ENCODE measurements around the gene UNC79.

UNC79 gene

DNA sequence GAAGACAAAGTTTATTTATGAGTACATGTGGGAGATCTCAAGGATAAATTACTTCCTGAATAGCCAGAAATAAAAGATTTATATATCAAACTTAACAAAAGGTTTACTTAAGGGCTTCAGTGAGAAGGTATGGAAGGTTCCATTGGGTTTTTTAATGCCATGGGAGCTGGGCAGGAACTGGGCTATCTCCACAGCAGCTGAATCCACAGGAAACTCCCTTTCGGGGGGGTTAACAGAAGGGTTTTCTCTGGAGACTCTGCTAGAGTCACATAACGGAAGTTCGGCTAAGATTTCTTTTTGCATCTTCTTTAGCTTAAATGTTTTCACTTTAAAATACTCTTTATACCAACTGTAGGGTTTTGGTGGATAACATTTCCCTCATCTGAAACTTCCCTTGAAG lies 113.5 kb downstream of the UNC79 start:
- Histone ChIP-seq H2BK120ac (ENCODE audit: low read depth, low read length) (no peak overlapping the region), H3K4me1 (ENCODE audit: control insufficient read depth, insufficient read depth, low read depth, low read length) (no peaks in the 10 kb centered on the region), H3K9me3 (ENCODE audit: control insufficient read depth, low read length) (no peaks in the 10 kb centered on the region), H3K4me2 (ENCODE audit: low read length, poor library complexity, severe bottlenecking) (no peak overlapping the region), H3K14ac (ENCODE audit: low read length in 2 of 2) (no peak overlapping the region), H3K23ac (ENCODE audit: low read length in 2 of 2) (no peak overlapping the region), H3K9ac (ENCODE audit: low read length) (no peak overlapping the region), H4K91ac (ENCODE audit: low read length) (no peak overlapping the region), H3K4me3 (ENCODE audit: insufficient read depth in 1 of 2, low read depth in 1 of 2, low read length in 2 of 2) (no peak overlapping the region), H3K27ac (ENCODE audit: low read length, poor library complexity, severe bottlenecking) (no peak overlapping the region), H4K8ac (ENCODE audit: low read length) (no peak overlapping the region), H2AFZ (ENCODE audit: low read depth, low read length) (no peak overlapping the region), H3K36me3 (ENCODE audit: control insufficient read depth in 1 of 2, insufficient read depth in 2 of 2, low read depth in 1 of 2, low read length in 2 of 2) (no peaks in the 10 kb centered on the region), H2BK15ac (ENCODE audit: low read depth, poor library complexity, severe bottlenecking) (no peak overlapping the region), H3K4ac (ENCODE audit: low read depth in 1 of 2, low read length in 2 of 2) (no peak overlapping the region), H3K18ac (ENCODE audit: low read depth in 1 of 2, low read length in 2 of 2) (no peak overlapping the region), H2BK5ac (ENCODE audit: low read depth, low read length, poor library complexity, severe bottlenecking) (no peak overlapping the region), H2BK12ac (ENCODE audit: low read length in 2 of 2) (no peak overlapping the region), H2AK5ac (ENCODE audit: low read length, severe bottlenecking) (no peak overlapping the region), H3K27me3 (ENCODE audit: control insufficient read depth in 1 of 2, insufficient read depth in 1 of 2, low read length in 2 of 2) (peaks cover 0 to 7% of the 10 kb centered on the region in 2 experiments), H3K79me1 (replicated peaks; ENCODE audit: low read length, poor library complexity, severe bottlenecking) (no peaks in the 10 kb centered on the region)
- WGBS: 86% methylated on average over 1 of the region's 3 CpGs
- no peak for DNase-seq

DNA sequence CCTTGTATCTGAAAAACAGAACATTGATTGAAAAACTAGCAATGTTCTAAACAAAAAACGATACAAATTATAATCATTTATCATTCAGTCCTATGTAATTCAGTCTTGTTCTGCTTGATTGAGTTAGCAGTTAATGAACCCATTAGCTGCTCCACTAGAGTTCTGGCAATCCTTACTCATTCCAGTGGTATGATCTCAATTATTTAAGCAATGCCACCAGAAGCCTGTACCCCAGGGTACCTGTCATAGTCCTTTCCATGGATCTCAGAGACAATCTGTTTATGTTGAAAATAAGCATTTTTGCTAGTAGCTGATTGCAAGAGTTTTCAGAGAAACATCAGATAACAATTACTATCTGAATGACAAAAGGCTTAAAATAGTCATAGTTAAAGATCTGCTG lies 115.9 kb downstream of the UNC79 start:
- H2BK120ac ChIP-seq (ENCODE audit: low read depth, low read length): no peak overlapping the region
- no peak overlapping the region for H3K4ac ChIP-seq (ENCODE audit: low read depth in 1 of 2, low read length in 2 of 2)
- H2BK12ac ChIP-seq (ENCODE audit: low read length in 2 of 2): no peak overlapping the region
- no peak for DNase-seq
- peaks cover 0 to 4% of the 10 kb centered on the region in 2 experiments for H3K27me3 ChIP-seq (ENCODE audit: control insufficient read depth in 1 of 2, insufficient read depth in 1 of 2, low read length in 2 of 2)
- no peaks in the 10 kb centered on the region for H3K4me1 ChIP-seq (ENCODE audit: control insufficient read depth, insufficient read depth, low read depth, low read length)
- H3K4me2 ChIP-seq (ENCODE audit: low read length, poor library complexity, severe bottlenecking): no peak overlapping the region
- H3K9ac ChIP-seq (ENCODE audit: low read length): no peak overlapping the region
- H2AK5ac ChIP-seq (ENCODE audit: low read length, severe bottlenecking): no peak overlapping the region
- H2BK15ac ChIP-seq (ENCODE audit: low read depth, poor library complexity, severe bottlenecking): no peak overlapping the region
- no peak overlapping the region for H3K23ac ChIP-seq (ENCODE audit: low read length in 2 of 2)
- H3K18ac ChIP-seq (ENCODE audit: low read depth in 1 of 2, low read length in 2 of 2): no peak overlapping the region
- no CpG with 5 or more reads among the region's 1 CpG for WGBS
- H3K79me1 ChIP-seq (replicated peaks; ENCODE audit: low read length, poor library complexity, severe bottlenecking): no peaks in the 10 kb centered on the region
- no peak overlapping the region for H4K91ac ChIP-seq (ENCODE audit: low read length)
- H3K36me3 ChIP-seq (ENCODE audit: control insufficient read depth in 1 of 2, insufficient read depth in 2 of 2, low read depth in 1 of 2, low read length in 2 of 2): no peaks in the 10 kb centered on the region
- no peak overlapping the region for H2BK5ac ChIP-seq (ENCODE audit: low read depth, low read length, poor library complexity, severe bottlenecking)
- no peak overlapping the region for H3K14ac ChIP-seq (ENCODE audit: low read length in 2 of 2)
- no peak overlapping the region for H2AFZ ChIP-seq (ENCODE audit: low read depth, low read length)
- H3K9me3 ChIP-seq (ENCODE audit: control insufficient read depth, low read length): no peaks in the 10 kb centered on the region
- no peak overlapping the region for H3K27ac ChIP-seq (ENCODE audit: low read length, poor library complexity, severe bottlenecking)
- no peak overlapping the region for H3K4me3 ChIP-seq (ENCODE audit: insufficient read depth in 1 of 2, low read depth in 1 of 2, low read length in 2 of 2)
- H4K8ac ChIP-seq (ENCODE audit: low read length): no peak overlapping the region

DNA sequence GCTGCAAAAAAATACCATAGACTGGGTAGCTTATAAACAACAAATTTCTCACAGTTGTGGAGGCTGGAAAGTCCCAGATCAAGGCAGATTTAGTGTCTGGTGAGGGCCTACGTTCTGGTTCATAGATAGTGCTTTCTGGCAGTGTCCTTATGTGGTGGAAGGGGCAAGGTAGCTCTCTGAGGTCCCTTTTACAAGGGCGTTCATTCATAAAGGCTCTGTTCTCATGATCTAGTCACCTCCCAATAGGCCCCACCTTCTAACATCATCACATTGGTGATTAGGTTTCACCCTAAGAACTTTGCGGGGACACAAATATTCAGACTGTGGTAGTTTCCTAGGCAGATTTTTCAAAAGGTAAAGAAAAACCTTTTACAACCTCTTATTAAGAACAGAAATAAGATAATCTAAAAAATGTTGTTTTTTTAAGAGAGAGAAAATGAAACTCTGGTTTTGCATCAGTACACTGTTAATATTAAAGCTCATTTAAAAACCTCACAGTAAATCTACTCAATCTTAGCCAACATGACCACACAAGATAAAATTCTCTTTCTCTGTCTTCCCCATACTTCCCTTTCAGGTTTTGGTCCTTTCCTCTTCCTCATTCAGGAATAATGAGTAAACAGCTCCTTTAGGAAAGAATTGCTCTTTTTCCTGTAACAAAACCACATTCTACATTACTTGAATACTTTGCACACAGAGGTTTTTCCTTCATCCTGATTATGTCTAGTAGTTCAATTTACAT lies 117.5 kb downstream of the UNC79 start:
- no peak overlapping the region for H3K9ac ChIP-seq (ENCODE audit: low read length)
- H2BK5ac ChIP-seq (ENCODE audit: low read depth, low read length, poor library complexity, severe bottlenecking): no peak overlapping the region
- no peaks in the 10 kb centered on the region for H3K4me1 ChIP-seq (ENCODE audit: control insufficient read depth, insufficient read depth, low read depth, low read length)
- H2AFZ ChIP-seq (ENCODE audit: low read depth, low read length): no peak overlapping the region
- peak overlapping the region; percentile 78 for H3K27ac ChIP-seq (ENCODE audit: low read length, poor library complexity, severe bottlenecking)
- H3K36me3 ChIP-seq (ENCODE audit: control insufficient read depth in 1 of 2, insufficient read depth in 2 of 2, low read depth in 1 of 2, low read length in 2 of 2): no peaks in the 10 kb centered on the region
- no peak overlapping the region for H2BK120ac ChIP-seq (ENCODE audit: low read depth, low read length)
- peak overlapping the region; percentile 71 for H2AK5ac ChIP-seq (ENCODE audit: low read length, severe bottlenecking)
- DNase-seq: no peak
- no peak overlapping the region for H3K18ac ChIP-seq (ENCODE audit: low read depth in 1 of 2, low read length in 2 of 2)
- no peak overlapping the region for H3K14ac ChIP-seq (ENCODE audit: low read length in 2 of 2)
- H3K4ac ChIP-seq (ENCODE audit: low read depth in 1 of 2, low read length in 2 of 2): no peak overlapping the region
- no peak overlapping the region for H3K23ac ChIP-seq (ENCODE audit: low read length in 2 of 2)
- 29% methylated on average over 1 of the region's 3 CpGs for WGBS
- no peak overlapping the region for H2BK15ac ChIP-seq (ENCODE audit: low read depth, poor library complexity, severe bottlenecking)
- H3K79me1 ChIP-seq (replicated peaks; ENCODE audit: low read length, poor library complexity, severe bottlenecking): no peaks in the 10 kb centered on the region
- no peak overlapping the region for H4K8ac ChIP-seq (ENCODE audit: low read length)
- no peak overlapping the region for H3K4me2 ChIP-seq (ENCODE audit: low read length, poor library complexity, severe bottlenecking)
- H3K4me3 ChIP-seq (ENCODE audit: insufficient read depth in 1 of 2, low read depth in 1 of 2, low read length in 2 of 2): no peak overlapping the region
- no peak overlapping the region for H4K91ac ChIP-seq (ENCODE audit: low read length)
- H2BK12ac ChIP-seq (ENCODE audit: low read length in 2 of 2): no peak overlapping the region
- H3K9me3 ChIP-seq (ENCODE audit: control insufficient read depth, low read length): no peaks in the 10 kb centered on the region
- H3K27me3 ChIP-seq (ENCODE audit: control insufficient read depth in 1 of 2, insufficient read depth in 1 of 2, low read length in 2 of 2): peaks cover 0 to 4% of the 10 kb centered on the region in 2 experiments

DNA sequence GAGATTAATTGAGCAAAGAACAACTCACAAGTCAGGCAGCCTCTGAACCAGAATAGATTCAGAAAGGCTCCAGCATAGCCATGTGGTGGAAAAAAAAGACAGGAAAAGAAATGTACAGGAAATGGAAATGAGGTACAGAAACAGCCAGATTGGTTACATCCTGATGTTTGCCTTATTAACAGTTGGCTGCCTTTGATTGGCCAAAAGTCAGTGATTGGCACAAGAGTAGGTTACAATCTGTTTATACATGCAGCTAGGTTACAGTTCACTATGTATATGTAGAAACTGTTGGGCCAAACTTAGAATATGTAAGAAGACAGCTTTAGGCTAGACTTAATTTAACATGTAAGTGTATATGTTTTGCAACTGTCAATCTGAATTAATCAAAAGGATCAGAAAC lies 118.9 kb downstream of the UNC79 start:
- H3K9ac ChIP-seq (ENCODE audit: low read length): no peak overlapping the region

More for the DNA sequence above, 118.9 kb downstream of the UNC79 start:
- Histone ChIP-seq H3K14ac (ENCODE audit: low read length in 2 of 2) (no peak overlapping the region), H2AK5ac (ENCODE audit: low read length, severe bottlenecking) (no peak overlapping the region), H3K18ac (ENCODE audit: low read depth in 1 of 2, low read length in 2 of 2) (no peak overlapping the region), H3K9me3 (ENCODE audit: control insufficient read depth, low read length) (no peaks in the 10 kb centered on the region), H2BK15ac (ENCODE audit: low read depth, poor library complexity, severe bottlenecking) (no peak overlapping the region), H3K4me3 (ENCODE audit: insufficient read depth in 1 of 2, low read depth in 1 of 2, low read length in 2 of 2) (no peak overlapping the region), H3K4me1 (ENCODE audit: control insufficient read depth, insufficient read depth, low read depth, low read length) (no peaks in the 10 kb centered on the region), H4K91ac (ENCODE audit: low read length) (no peak overlapping the region), H2AFZ (ENCODE audit: low read depth, low read length) (no peak overlapping the region), H3K27ac (ENCODE audit: low read length, poor library complexity, severe bottlenecking) (no peak overlapping the region), H2BK12ac (ENCODE audit: low read length in 2 of 2) (no peak overlapping the region), H3K79me1 (replicated peaks; ENCODE audit: low read length, poor library complexity, severe bottlenecking) (no peaks in the 10 kb centered on the region), H3K4ac (ENCODE audit: low read depth in 1 of 2, low read length in 2 of 2) (no peak overlapping the region), H4K8ac (ENCODE audit: low read length) (no peak overlapping the region), H3K27me3 (ENCODE audit: control insufficient read depth in 1 of 2, insufficient read depth in 1 of 2, low read length in 2 of 2) (peaks cover 0 to 4% of the 10 kb centered on the region in 2 experiments), H3K23ac (ENCODE audit: low read length in 2 of 2) (no peak overlapping the region), H2BK120ac (ENCODE audit: low read depth, low read length) (no peak overlapping the region), H2BK5ac (ENCODE audit: low read depth, low read length, poor library complexity, severe bottlenecking) (no peak overlapping the region), H3K4me2 (ENCODE audit: low read length, poor library complexity, severe bottlenecking) (no peak overlapping the region), H3K36me3 (ENCODE audit: control insufficient read depth in 1 of 2, insufficient read depth in 2 of 2, low read depth in 1 of 2, low read length in 2 of 2) (no peaks in the 10 kb centered on the region)
- no peak for DNase-seq

Measured in mesenchymal stem cell (in vitro differentiated cells and primary cell).